Measurements from ENCODE around the gene FLYWCH1. TPM values are rescaled to one million over a fixed set of nuclear protein-coding genes. Genes with fewer than 3 reads are reported as not detected.
A peak's percentile ranks its signal among the peaks of the same experiment; 100 is the strongest.

The FLYWCH1 gene
- total RNA-seq, 1 donor from 2014 or later = 39.6 TPM

DNA sequence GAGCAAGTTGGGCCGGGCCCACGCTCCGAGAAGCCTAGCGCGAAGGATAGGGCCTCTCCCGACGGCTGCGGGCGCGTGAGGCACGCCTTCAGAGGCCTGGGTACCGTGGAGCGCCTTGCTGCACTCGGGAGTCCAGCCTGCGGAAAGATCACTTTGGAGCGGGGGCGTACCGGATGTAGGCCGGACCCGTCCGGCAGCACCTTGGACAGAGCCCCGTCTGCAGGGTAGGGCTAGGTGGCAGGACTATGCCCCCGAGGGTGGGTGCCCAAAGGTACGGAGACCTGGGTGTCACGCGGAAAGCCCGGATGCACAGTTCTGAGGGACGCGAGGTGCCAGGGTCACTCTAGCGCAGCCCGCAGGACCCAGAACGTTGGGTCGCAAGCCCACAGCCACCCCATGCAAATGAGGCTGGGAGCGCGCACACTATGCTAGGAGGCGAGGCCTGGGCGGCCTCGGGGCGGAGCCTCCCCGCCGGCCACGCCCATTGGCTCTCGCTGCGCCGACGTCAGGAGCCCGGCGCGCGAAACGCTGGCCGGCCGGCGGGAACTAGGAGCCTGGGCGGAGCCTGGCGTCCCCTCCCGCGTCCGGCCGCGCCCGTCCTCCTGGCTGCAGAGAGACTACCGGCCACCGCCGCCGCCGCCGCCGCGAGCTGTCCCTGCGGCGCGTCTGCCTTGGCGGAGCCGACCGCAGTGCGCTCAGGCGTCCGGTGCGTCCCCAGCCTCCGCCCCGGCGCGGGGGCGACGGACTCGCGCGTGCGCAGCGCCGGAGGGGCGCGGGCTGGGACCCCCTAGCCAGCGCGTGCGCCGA is 57.2 kb downstream of the FLYWCH1 start, which contains the start of gene PAQR4:
Gene PAQR4 (plus strand): TSS at position 611 of the 807 bp plus-strand sequence. CDS start 327 bp downstream, outside the sequence.
- DNase-seq (ENCODE audit: low spot score) = peak; percentile 80

DNA sequence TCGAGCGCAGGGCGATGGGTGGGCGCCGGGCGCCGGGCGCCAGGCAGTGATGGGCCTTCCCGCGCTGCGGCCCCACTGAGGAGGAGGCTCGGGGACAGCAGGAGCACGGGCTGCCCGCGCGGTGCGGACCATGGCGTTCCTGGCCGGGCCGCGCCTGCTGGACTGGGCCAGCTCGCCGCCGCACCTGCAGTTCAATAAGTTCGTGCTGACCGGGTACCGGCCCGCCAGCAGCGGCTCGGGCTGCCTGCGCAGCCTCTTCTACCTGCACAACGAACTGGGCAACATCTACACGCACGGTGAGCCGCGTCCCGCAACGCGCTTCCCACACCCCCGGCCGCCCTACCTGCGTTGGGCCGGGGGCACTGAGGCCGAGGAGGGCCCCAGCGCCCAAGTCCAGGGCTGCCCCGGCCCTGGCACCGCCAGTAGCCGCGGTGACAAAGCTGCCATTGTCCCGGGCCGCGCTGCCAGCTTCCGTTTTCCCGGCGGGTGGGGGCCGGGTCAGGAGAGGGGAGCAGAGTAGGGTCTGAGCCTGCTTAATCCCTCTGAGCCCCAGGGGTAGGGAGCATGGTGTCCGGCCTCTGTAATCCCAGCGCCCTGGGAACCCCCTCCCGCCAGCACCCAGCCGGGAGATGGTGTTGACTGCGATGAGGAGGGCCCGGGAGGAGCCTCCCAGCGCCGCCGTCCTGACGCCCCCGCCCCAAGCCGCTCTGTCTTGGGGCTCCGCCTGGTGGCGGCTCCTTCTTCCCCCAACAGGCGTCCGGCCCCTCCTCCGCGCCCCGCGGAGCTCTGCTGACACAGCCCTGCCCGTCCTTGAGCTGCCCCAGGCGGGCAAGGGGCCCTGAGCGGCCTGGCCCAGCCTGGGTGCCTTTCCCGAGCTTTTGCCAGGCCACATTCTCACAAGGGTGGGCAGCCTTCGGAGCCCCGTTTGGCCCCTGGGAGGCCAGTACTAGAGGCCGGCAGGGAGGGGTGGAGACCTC is 58.1 kb downstream of the FLYWCH1 start:
- no peak for DNase-seq (ENCODE audit: low spot score)

DNA sequence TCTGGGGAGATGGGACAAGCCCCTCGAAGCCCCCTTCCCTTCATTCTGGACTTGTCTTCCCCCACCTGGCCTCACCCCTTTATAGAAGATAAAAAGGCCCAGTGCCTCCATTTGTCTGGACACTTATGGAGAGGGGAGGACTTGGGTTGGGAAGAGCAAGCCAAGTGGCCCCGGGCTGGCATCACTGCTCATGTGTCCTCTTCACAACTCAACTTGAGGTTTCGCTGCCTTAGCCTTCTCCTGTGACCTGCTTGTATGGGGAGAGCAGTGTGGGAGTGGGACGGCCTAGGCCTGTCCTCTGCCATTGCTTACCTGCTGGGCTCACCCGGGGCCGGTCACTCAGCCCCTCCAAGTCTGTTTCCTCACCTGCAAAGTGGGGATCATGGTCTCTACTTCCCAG is 58.8 kb downstream of the FLYWCH1 start:
- no peak for DNase-seq (ENCODE audit: low spot score)

DNA sequence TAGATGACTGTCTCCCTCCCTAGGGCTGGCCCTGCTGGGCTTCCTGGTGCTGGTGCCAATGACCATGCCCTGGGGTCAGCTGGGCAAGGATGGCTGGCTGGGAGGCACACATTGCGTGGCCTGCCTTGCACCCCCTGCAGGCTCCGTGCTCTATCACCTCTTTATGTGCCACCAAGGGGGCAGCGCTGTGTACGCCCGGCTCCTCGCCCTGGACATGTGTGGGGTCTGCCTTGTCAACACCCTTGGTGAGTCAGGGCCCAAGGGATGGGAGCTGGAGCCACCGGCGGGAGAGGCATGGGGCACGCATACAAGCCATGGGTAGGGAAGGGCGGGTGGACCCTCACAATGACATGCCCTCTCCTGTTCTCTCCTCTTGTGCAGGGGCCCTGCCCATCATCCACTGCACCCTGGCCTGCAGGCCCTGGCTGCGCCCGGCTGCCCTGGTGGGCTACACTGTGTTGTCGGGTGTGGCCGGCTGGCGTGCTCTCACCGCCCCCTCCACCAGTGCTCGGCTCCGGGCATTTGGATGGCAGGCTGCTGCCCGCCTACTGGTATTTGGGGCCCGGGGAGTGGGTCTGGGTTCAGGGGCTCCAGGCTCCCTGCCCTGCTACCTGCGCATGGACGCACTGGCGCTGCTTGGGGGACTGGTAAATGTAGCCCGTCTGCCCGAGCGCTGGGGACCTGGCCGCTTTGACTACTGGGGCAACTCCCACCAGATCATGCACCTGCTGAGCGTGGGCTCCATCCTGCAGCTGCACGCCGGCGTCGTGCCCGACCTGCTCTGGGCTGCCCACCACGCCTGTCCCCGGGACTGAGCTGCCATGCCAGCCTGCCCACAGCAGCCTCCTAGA is 59.6 kb downstream of the FLYWCH1 start:
- no peak for DNase-seq (ENCODE audit: low spot score)

DNA sequence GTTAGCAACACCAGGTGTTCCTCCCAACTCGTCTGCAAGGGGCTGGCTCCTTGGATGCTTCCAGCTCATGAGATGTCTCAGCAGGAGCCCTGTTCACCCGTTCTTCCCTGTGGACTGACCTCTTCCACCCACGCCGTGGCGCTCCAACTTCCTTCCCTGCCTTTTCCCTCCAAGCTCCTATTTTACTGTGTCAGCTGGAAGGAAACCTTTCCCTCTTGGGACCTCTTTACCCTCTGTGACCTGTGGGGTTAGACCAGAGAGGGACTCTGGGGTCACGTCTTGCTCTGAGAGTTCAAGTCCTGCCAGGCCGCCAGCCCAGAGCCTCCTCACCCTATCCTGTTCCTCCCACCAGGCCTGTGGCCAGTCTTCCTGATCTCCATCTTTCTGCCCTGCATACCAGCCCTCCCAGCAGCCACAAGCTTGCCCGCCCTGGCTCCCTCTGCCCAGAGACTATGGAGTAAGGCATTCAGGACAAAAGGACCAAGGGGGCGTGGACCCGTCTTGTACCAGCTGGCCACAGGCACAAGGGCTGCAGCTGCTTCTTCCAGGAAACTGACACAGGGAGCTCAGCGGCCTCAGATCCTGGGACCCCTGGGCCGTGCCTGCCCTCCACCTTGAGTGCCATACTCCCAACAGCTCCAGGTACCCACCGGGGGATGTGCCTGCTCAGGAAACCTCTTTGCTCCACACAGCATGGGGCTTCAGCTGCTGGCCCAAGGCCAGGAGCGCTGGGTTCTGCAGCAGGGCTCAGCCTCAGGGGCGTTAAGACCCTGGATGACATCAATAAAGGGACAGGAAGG is 60.5 kb downstream of the FLYWCH1 start:
- DNase-seq (ENCODE audit: low spot score) = no peak

DNA sequence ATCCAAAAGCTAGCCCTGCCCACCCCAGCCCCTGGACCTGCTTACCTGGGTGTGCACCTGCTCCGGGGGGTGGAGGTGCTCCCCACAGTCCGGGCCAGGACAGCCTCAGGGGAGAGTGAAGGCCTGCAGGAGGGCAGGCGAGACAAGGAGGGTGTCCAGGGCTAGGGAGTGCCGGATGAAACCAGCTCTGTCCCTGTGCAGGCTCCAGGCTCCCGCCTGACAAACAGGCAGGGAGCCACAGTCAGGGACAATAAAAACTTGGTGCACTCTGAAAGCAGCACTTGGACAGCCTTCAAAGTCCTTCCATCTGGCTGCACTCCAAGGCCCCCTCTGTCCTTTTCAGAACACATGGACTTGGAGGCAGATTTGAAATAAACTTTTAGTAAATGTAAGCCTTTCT is 61.4 kb downstream of the FLYWCH1 start:
- no peak for DNase-seq (ENCODE audit: low spot score)

DNA sequence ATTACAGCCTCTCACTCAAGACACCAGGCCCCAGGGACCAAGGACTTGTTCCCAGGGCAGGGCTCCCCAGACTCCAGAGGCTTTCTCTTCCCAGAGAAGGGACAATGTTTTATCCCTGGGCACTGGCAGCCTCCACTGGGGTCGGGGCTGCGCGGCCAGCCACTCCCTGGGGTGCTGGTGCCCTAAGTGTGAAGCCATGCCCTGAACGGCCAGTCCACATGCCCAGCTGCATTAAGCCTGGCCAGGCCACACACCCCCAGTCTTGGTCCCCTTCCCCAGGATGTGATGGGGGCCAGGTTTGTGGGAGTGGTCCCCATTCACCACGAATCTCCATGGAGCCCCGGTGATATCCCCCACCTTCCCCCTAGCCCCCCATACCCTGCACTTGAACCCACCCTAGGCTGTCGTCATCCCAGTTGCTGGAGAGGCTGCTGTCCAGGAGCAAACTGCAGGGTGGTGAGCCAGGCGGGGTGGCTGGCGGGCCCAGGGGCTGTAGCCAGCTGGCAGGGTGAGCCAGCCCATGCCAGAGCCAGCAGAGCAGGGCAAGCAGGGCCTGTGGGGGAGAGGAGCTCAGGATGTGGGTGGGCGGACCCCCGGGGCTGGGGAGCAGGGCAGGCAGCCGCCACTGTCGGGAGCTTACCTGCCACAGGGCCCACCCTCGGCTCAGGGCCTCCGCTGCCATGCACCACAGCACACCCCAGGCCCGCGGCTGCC is 62.0 kb downstream of the FLYWCH1 start:
- DNase-seq (ENCODE audit: low spot score) = no peak

DNA sequence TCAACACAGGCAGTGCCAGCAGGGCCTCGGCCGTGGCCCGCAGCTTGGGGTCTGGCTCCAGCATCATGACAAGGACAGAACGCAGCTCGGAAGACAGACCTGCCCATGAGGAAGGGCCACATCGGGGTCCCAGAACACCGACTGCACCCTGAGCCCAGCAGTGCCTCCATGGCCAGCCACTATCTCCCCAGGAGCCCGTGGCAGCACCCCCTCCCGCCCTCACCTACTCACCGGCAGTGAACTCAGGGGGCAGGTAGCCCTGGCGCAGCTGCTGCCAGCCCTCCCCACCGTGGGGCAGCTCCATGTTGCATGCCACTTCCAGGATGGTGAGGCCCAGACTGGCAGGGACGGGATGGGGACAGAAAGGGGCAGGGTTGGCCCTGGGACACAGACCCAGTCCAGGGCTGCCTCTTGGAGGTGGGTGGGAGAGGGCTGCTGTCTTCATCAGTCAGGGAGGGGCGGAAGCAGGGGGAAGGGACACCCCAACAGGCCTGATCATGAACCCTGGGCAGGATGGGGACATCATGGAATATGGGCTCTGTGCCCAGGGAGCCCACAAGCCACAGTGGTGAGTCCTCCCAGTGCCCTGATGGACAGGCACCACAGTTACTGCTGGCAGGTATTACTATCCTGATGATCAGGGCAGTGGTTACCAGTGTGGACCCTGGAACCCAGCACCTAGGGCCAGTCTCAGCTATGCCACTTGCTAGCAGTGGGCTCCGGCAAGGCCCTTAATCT is 62.8 kb downstream of the FLYWCH1 start:
- DNase-seq (ENCODE audit: low spot score) = no peak

DNA sequence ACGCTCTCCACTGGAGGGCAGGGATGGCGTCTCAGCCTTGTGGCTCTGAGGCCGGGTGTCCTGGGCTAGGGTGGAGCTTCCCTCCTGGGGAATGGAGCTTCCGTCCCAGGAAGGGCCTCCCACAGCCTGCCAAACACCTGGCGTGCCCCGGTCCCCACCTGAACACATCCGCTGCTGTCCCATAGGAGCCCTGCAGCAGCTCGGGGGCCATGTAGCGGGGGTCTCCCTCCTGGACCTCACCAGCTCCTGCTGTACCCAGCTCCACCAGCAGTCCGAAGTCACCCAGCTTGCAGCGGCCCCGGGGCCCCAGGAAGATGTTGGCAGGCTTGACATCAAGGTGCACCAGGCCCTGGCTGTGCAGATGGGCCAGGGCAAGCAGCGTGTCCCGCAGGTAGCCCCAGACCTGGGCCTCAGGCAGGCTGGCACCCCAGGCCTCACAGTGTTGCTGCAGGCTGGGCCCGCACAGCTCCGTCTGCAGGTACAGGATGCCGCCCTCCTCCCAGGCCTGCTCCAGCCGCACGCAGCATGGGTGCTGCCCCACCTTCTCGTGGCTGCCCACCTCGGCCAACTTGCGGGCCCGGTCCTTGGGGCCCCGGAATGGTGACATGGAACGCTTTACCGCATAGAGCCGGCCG is 63.5 kb downstream of the FLYWCH1 start:
- DNase-seq (ENCODE audit: low spot score) = no peak

DNA sequence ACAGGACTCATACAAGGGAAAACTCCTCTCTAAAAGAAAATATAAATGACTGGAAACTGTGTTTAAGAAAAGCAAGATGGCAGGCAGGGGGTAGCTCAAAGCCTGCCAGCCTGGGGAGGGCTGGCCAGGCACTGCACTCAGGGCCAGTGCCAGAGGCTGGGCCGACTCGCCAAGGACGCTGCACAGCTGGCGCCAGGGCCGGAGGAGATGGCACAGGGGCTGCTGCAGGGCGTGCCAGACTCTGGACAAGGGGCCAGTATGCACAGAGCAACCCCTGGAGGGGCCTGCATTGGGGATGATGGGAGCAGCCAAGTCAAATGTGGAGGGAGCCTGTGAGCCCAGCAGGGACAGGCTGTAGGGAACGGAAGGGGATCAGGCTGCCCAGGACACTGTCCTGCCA is 64.5 kb downstream of the FLYWCH1 start:
- DNase-seq (ENCODE audit: low spot score) = no peak

DNA sequence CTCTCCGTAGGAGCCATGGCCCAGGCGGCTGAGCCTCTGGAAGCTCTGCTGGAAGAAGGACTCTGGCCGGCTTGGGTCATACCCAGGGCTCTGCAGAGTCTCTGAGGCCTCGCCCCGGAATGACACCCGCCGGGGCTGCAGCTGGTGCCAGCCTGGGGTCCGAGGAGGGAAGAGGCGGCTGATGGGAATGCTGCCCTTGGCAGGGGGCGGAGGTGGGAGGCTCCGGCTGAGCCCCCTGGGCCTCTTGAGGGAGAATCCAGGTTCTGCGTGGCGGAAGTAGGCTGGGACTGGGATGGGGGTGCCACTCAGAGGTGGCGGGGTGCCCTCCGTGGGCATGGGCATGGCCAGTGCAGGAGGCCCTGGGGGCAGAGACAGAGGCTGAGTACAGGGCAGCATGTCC is 64.9 kb downstream of the FLYWCH1 start:
- DNase-seq (ENCODE audit: low spot score) = no peak

DNA sequence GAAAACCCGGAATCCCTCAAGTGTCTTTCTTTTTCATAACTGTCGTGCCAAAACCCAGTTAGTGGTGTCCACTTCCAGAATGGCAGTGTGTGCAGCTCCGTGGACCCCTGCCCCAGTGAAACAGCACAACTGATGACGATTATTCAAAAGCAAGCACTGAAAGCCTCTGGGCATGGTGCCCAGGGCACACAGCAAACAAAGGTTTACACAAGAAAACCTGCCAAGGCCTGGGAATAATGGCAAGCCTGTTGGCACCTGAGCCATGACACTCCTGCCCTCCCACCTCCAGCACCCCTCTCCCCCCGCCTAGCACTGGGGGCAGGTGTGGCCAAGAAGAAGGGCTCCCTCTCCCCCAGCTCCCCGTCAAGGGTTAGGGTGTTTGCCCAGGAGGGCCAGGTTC is 65.7 kb downstream of the FLYWCH1 start:
- no peak for DNase-seq (ENCODE audit: low spot score)

DNA sequence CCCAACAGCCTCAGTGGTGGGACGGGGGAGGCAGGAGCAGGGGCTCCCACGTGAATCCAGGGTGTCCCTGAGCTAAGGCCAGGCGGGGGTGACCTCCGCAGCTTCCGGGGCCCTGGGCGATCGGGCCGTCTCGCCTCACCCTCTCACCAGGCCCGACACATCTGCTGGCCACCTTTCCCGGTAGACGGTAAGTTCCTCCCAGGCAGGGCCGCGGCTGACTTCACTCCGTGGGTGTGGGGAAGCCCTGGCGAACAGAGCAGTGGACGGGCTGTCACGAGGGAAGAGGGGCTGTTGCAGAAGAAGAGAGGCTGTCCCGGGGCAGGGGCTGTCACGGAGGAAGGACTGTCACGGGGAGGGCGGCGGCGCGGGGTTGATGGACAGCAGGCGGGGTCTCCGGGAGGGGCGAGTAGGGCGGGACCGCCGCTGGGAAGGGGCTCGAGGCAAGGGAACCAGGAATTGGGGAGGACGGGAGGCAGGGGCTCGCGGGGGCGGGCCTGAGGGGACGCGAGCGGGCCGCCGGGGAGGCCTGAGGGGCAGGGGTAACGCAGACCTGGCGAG is 68.0 kb downstream of the FLYWCH1 start:
- no peak for DNase-seq (ENCODE audit: low spot score)

DNA sequence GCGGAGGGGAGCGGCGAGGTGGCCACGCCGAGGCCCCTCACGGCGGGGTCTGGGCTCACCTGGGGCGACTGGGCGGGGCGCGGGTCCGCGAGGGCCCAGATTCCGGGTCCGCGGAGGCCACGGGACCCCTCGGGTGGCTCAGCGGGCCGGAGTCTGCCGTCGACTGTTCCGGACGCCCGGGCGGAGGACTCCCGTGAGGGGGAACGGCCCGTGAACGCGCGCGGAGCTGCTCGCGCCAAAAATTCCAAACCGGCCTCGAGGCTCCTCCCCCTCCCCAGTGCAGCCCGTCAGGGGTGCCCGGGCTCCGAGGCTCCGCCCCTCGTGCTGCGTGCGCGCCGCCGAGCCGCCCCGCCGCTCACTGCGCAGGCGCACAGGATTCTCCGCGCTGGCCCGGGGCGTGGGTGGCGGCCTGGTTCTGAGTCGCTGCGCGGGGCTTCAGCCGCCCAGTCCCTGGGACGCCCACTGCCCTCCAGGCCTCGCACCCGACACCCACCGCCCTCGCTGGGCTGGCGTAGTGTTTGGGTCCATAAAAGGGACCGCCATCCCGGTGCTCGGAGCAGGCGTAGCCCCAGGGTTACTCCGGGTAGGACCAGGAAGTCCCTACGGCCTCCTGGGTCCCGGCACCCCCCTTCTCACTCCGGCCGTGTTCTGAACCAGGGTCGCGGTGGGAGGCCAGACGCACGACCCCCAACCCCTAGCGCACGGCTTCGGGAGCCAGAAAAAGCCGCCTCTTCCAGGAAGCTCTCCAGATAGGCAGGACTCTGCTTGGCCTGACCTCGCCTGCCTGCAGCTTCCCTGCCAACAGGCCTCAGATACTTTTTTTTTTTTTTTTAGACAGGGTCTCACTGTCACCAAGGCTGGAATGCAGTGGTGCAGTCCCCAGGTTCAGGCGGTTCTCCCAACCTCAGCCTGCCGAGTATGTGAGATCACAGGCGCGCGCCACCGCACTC is 68.8 kb downstream of the FLYWCH1 start, which contains the start of gene PKMYT1:
Gene PKMYT1 (minus strand): TSS at position 220 of the 950 bp plus-strand sequence. CDS start 789 bp downstream, outside the sequence.
- DNase-seq (ENCODE audit: low spot score) = peak; percentile 91

DNA sequence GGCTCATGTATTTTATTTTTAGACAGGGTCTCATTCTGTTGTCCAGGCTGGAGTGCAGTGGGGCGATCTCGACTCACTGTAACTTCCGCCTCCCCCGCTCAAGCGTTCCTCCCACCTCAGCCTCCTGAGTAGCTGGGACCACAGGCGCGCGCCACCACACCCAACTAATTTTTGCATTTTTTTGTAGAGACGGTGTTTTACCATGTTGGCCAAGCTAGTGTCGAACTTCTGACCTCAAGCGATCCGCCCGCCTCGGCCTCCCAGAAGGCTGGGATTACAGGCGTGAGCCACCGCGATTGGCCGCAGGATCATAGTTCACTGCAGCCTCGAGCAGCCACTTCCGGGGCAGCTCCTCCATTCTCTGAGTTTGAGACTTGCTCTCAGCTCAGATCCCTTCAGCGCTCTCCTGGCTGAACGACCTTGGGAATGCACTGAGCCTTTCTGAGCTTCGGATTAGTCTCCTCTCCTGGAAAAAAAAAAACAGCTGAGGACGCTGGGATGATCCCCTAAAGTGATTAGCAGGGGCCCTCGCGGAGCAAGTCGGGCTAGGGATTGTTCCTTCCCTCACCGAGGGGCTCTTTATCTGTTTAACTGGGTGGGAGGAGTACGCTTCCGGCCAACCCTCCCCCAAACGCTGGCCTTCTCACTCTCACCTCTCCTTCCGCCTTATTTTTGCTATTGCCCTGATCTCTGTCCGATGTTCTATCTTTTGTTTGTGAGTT is 69.6 kb downstream of the FLYWCH1 start:
- no peak for DNase-seq (ENCODE audit: low spot score)

DNA sequence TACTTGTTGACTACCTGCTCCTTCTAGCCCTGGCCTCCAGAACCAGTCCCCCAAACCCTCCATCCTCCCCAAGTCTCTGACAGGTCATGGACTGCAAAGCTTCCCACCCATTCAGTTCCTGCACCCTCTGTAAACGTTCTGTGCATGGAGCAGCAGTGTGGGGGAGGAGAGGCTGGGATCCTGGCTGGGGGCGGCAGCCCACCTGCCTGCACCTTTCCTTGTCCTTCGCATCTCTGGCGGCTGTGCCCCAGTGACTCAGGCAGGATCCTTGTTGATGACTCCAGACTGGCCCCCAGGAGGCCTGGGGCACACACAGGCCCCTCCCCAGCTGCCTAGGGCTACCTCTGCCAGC is 70.1 kb downstream of the FLYWCH1 start:
- DNase-seq (ENCODE audit: low spot score) = no peak

DNA sequence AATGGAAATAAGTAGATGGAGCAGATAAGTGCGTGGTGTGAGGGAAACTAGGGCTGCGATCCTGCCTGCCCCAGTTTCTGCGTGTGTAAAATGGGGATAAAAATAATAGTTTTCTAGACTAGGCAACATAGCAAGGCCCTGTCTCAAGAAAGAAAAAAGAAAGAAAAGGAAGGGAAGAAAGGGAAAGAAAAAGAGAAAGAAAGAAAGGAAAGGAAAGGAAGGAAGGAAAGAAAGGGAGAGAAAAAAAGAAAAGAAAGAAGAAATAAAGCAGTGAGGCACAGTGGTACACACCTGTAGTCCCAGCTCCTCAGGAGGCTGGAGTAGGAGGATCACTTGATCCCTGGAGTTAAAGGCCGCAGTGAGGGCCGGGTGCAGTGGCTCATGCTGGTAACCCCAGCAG is 70.7 kb downstream of the FLYWCH1 start:
- DNase-seq (ENCODE audit: low spot score) = no peak
